Retinal pigment epithelial cell (primary cell): ENCODE results near the gene ZNF385A.
A peak's percentile ranks its signal among the peaks of the same experiment; 100 is the strongest.
"Not testable (repeated sequence)": the region's sequence is repeated elsewhere in the genome, so short reads cannot be mapped to it uniquely, and the experiment has no call there.

ENCODE experiments used
- DNase-seq: peaks from one replicate; pipeline ENCODE4 v3.0.0-alpha.2; 2010; ENCODE audit warnings: low read depth
- H3K4me3 ChIP-seq: 2 replicates; pipeline ENCODE4 v1.5.1; 2011; ENCODE audit warnings: mild to moderate bottlenecking, low read length, control low read depth, moderate library complexity
- CTCF ChIP-seq: conservative IDR thresholded peaks from 2 replicates; pipeline ENCODE4 v1.5.1; 2011; ENCODE audit warnings: low read depth, low read length, control low read depth, inconsistent platforms

The ZNF385A gene

GRCh38 chr12:54331461-54331860 lies 53.1 kb downstream of the ZNF385A start:
- no peak for TF ChIP-seq CTCF
- no peak for DNase-seq
- no peak overlapping the region for H3K4me3 ChIP-seq

- no peak for TF ChIP-seq CTCF
- no peak for DNase-seq
- no peak overlapping the region for H3K4me3 ChIP-seq
Observed at GRCh38 chr12:54330442-54330841, 54.1 kb downstream of the ZNF385A start.

- DNase-seq: no peak
- H3K4me3 ChIP-seq: peak overlapping the region; percentile 5
- TF ChIP-seq CTCF: no peak
Observed at GRCh38 chr12:54329759-54330158, 54.8 kb downstream of the ZNF385A start.

- no peak for TF ChIP-seq CTCF
- DNase-seq: no peak
- no peak overlapping the region for H3K4me3 ChIP-seq
Observed at GRCh38 chr12:54328595-54329337, 55.8 kb downstream of the ZNF385A start.

GRCh38 chr12:54325442-54326109 lies 59.0 kb downstream of the ZNF385A start:
- peak overlapping the region; percentile 99 for H3K4me3 ChIP-seq
- not testable (repeated sequence) for DNase-seq

GRCh38 chr12:54324617-54325441 lies 59.7 kb downstream of the ZNF385A start, which contains the start of gene COPZ1:
Gene COPZ1 (plus strand): TSS chr12:54325131. CDS start chr12:54325164, 33 bp downstream.
- peak; percentile 83 for TF ChIP-seq CTCF

GRCh38 chr12:54321363-54321762 lies 63.2 kb downstream of the ZNF385A start:
- TF ChIP-seq CTCF: no peak
- H3K4me3 ChIP-seq: no peak overlapping the region
- DNase-seq: no peak

More at GRCh38 chr12:54324617-54325441, 59.7 kb downstream of the ZNF385A start, which contains the start of gene COPZ1:
- peak within 1 kb of the TSS; percentile 99 for H3K4me3 ChIP-seq
- DNase-seq: peak; percentile 99
